Transverse colon (tissue), 4 donors: ENCODE results near the gene AFTPH. TPM values are rescaled to one million over a fixed set of nuclear protein-coding genes. Genes with fewer than 3 reads are reported as not detected.

Experiments used
- DNase-seq: peaks from one replicate; pipeline ENCODE4 v3.0.0-alpha.2; 2019
- H3K27ac ChIP-seq, 4 donors: fragments of 200-600 bp; sonication (generic); 2 replicates each; pipeline ENCODE4 v1.5.1; 2016 to 2018; ENCODE audit warnings: inconsistent platforms in 4 of 4
- H3K27me3 ChIP-seq: fragments of 200-600 bp; sonication (generic); 2 replicates; pipeline ENCODE4 v1.5.1; 2017; ENCODE audit warnings: inconsistent platforms
- H3K36me3 ChIP-seq, 4 donors: fragments of 200-600 bp; sonication (generic); 2 replicates each; pipeline ENCODE4 v1.5.1; 2017 to 2019; ENCODE audit warnings: inconsistent platforms in 4 of 4
- H3K4me1 ChIP-seq, 4 donors: fragments of 200-600 bp; sonication (generic); 2 replicates each; pipeline ENCODE4 v1.5.1; 2017 to 2020; ENCODE audit warnings: inconsistent platforms in 4 of 4
- H3K4me3 ChIP-seq, 4 donors: fragments of 200-600 bp; sonication (generic); 1 replicate in 1 of 4; 2 replicates in 3 of 4; pipeline versions ENCODE4 v1.5.1 to v1.6.1; 2017 to 2019; ENCODE audit warnings: inconsistent platforms in 4 of 4
- H3K9me3 ChIP-seq, 2 donors: fragments of 200-600 bp; sonication (generic); 2 replicates each; pipeline ENCODE4 v1.5.1; 2017 to 2019; ENCODE audit warnings: inconsistent platforms in 2 of 2
- CTCF ChIP-seq, 5 experiments: fragments of 200-600 bp in 3 of 5; fragments of 450-650 bp in 2 of 5; sonication (generic) in 3 of 5; IDR thresholded peaks; 1 replicate in 2 of 5; 2 replicates in 3 of 5; pipeline ENCODE4 v1.5.1; 2016 to 2017; ENCODE audit warnings: antibody characterized with exemption in 5 of 5, inconsistent platforms in 3 of 5, mild to moderate bottlenecking in 2 of 5, moderate library complexity in 1 of 5
- EP300 ChIP-seq: sonication (generic); formaldehyde crosslinking; IDR thresholded peaks from one replicate; pipeline ENCODE4 v1.6.1; 2017; ENCODE audit warnings: antibody characterized with exemption, low read depth
- POLR2A ChIP-seq: fragments of 450-650 bp; IDR thresholded peaks from one replicate; pipeline ENCODE4 v1.6.1; 2016; ENCODE audit warnings: antibody characterized with exemption, mild to moderate bottlenecking, moderate library complexity
- POLR2AphosphoS5 ChIP-seq, 3 donors: sonication (generic); formaldehyde crosslinking; IDR thresholded peaks; one replicate each; pipeline ENCODE4 v1.6.1; 2016; ENCODE audit warnings: antibody characterized with exemption in 3 of 3
- WGBS, 2 donors: methylation state at CpG; one replicate each; pipeline ENCODE4 v1.1.5; 2018; ENCODE audit warnings: low coverage in 1 of 2; 5-methylcytosine and 5-hydroxymethylcytosine counted together
- in situ Hi-C, 4 donors: fragments of 200-750 bp; cut with MboI; loops; one replicate each; pipeline versions ENCODE4 v1.15.0 to v1.15.1; 2017; ENCODE audit warnings: low sequenced_read_pairs in 3 of 4, low pct_ligation_motif_present in 1 of 4, low pct_unique_long_range_greater_than_20kb in 1 of 4
- intact Hi-C: fragments of 100-400 bp; cut with DNase I; formaldehyde crosslinking; loops from one replicate; pipeline ENCODE4 v1.15.1; 2023; ENCODE audit warnings: low total_unique reads
- total RNA-seq, 4 donors: library from RNA; depleted of rRNA; stranded (reverse); fragments of >200 nt; gene quantifications; one replicate each; pipeline ENCODE4 v1.1.0, GENCODE V29; 2016

Gene AFTPH
- total RNA-seq, 4 donors from 2014 or later, result 42.3 to 123 (median 70.2) TPM

DNA sequence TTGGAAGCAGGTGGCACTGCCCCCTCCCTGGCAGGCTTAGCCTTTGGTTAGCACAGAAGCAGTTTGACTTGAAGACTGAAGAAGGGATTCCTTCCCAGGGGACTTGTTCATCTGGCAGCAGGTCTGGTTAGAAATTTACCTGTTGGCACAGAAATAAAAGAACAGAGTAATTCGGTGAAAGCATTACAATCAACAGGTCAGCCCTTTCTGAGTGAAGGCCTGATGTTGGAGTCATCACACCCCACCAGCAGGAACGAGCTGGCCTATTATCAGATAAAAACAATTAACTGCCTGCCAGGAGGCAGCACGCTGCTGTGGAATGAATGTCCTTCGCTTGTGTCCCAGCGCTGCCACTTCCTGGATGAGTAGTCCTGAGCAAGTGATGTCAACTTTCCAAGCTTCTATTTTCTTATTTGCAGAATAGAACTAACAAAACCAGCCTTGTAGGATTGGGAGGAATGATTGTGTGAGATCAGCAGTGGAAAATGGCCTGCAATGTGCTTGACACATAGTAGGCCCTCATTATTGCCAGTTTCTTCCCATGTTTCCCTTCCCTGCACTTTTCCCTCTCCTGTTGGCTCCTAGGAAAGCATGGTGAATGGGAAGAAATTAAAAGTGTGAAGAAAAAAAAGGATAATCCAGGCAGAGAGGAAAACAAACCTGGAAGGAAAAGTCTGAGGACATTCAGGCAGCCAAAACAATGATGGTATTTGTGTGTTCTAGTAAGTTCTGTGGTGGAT, 41.2 kb upstream of the AFTPH start:
- Histone ChIP-seq H3K27me3 (no peaks in the 10 kb centered on the region), H3K27ac (no peak overlapping the region), H3K4me1 (peaks cover 0 to 20% (median 5%) of the 10 kb centered on the region in 4 donors), H3K9me3 (no peaks in the 10 kb centered on the region), H3K4me3 (no peak overlapping the region), H3K36me3 (no peaks in the 10 kb centered on the region)
- WGBS, 2 donors, result 40 to 45% methylated on average over 5 of the region's 5 CpGs
- peak; percentile 39 for DNase-seq
- intact Hi-C loops (no loop called here), in situ Hi-C loops (loop anchor here (10.0 to 25.0 kb wide), 3 partner anchors 138 to 446 kb away; no protein-coding TSS in a partner anchor)
- TF ChIP-seq CTCF (IDR thresholded peaks at IDR 0.05) (no peak), POLR2A (no peak), EP300 (no peak), POLR2AphosphoS5 (IDR thresholded peaks at IDR 0.05) (no peak)

DNA sequence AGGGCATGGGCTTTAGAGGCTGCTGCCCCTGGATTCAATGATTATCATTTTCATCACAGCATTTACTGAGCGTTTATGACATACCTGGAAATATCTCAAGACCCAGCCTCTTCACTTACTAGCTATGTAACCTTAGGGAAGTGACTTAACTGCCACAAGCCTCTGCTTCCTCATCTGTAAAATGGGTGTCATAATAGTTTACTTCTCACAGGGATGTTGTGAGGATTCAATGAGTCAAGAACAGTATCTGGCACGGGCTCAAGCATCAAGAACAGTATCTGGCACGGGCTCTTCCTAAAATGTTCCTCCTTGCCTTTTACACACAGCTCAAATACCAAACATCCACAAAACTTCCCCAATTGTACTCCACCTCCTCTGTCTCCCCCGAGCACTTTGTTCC, 38.8 kb upstream of the AFTPH start:
- TF ChIP-seq POLR2AphosphoS5 (IDR thresholded peaks at IDR 0.05), result no peak
- no peak for TF ChIP-seq POLR2A
- no peak for TF ChIP-seq CTCF (IDR thresholded peaks at IDR 0.05)
- no peak for TF ChIP-seq EP300

DNA sequence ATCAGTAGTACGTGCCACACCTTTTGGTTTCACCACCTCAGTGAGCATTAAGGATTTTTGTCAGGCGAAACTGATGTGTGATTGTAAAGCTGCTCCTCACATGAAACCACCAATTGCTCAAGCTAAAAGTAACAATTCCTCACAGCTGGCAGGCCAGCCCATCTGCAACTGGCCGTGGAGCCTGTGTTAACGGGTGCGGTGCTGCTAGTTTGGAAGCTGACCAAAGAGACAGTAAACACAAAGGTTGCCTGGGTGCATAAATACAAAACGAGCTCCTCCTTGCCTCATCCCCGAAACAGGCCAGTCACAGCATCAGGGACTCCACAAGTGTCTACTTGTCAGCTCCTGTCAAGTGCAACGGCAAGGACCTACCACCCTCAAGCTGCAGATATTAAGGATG, 38.2 kb upstream of the AFTPH start:
- intact Hi-C loops, result no loop called here
- 27 to 42% methylated on average over 1 to 8 of the region's 8 CpGs for WGBS, 2 donors
- in situ Hi-C loops, result loop anchor here (5.0 to 25.0 kb wide), 4 partner anchors 141 to 449 kb away; no protein-coding TSS in a partner anchor
- peaks cover 0 to 14% (median 5%) of the 10 kb centered on the region in 4 donors for H3K4me1 ChIP-seq
- H3K9me3 ChIP-seq, result no peaks in the 10 kb centered on the region
- H3K27me3 ChIP-seq, result no peaks in the 10 kb centered on the region
- no peaks in the 10 kb centered on the region for H3K36me3 ChIP-seq
- no peak overlapping the region for H3K27ac ChIP-seq
- TF ChIP-seq EP300 (no peak), POLR2A (no peak), CTCF (IDR thresholded peaks at IDR 0.05) (no peak), POLR2AphosphoS5 (IDR thresholded peaks at IDR 0.05) (no peak)
- no peak overlapping the region for H3K4me3 ChIP-seq
- DNase-seq, result peak; percentile 21

More for the DNA sequence above, 38.8 kb upstream of the AFTPH start:
- Histone ChIP-seq H3K4me3 (no peak overlapping the region), H3K9me3 (no peaks in the 10 kb centered on the region), H3K27ac (no peak overlapping the region), H3K4me1 (peaks cover 0 to 14% (median 5%) of the 10 kb centered on the region in 4 donors), H3K27me3 (no peaks in the 10 kb centered on the region), H3K36me3 (no peaks in the 10 kb centered on the region)
- in situ Hi-C loops (loop anchor here (5.0 to 25.0 kb wide), 4 partner anchors 141 to 448 kb away; no protein-coding TSS in a partner anchor), intact Hi-C loops (no loop called here)
- DNase-seq, result no peak
- WGBS, 2 donors, result 54 to 64% methylated on average over 4 of the region's 4 CpGs

DNA sequence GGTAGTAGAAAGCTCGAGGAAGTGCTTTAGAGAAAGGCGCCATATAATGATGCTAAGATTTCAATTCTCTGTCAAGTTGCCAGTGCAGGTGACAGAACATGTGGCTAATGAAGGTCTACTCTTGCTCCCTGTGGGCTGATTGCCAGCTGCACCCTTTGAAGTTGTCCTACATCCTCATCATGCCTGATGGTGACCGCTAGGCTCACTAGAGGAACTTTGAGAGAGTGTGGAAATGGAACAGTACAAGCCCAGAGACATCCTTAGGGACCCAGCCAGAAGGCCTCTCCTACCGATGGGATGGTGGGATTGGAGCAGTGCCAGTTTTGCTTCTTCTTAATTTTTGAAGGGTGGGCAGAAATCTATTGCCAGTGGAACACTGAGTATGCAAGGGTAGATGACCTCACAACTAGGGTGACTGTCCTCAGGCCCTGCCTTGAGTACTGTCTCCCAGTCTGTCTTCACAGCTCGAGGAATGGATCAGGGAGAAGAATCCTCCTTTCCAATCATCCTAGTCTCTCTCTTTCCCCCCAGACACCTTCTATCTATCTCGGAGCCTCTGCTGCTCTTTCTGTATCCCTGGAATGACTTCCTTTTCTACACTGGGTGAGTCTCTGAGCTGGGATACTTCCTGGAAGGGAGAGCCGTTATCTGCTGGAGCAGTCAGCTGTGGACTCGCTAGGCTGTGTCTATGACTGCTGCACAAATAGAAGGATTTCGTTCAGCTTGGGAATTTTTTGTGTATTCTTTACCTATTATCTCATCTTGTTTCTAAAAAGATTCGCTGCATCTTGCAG, 36.7 kb upstream of the AFTPH start:
- Histone ChIP-seq H3K27me3 (no peaks in the 10 kb centered on the region), H3K9me3 (no peaks in the 10 kb centered on the region), H3K4me1 (peaks cover 0 to 14% (median 5%) of the 10 kb centered on the region in 4 donors), H3K36me3 (no peaks in the 10 kb centered on the region), H3K4me3 (no peak overlapping the region), H3K27ac (no peak overlapping the region)
- intact Hi-C loops (loop anchor here (1.0 kb wide), 1 partner anchor 156 kb away; no protein-coding TSS in a partner anchor), in situ Hi-C loops (loop anchor here (5.0 to 25.0 kb wide), 4 partner anchors 143 to 450 kb away; no protein-coding TSS in a partner anchor)
- DNase-seq, result no peak
- WGBS, 2 donors, result 49 to 51% methylated on average over 8 to 10 of the region's 10 CpGs
- TF ChIP-seq EP300 (no peak), POLR2A (no peak), CTCF (IDR thresholded peaks at IDR 0.05) (no peak), POLR2AphosphoS5 (IDR thresholded peaks at IDR 0.05) (no peak)
